NCI-H82 treated with DMSO at 0.1 percent for 48 hours (cell line): Measurements from ENCODE around the gene DOCK2.
A peak's percentile ranks its signal among the peaks of the same experiment; 100 is the strongest.

Experiments used
- DNase-seq: peaks from one replicate; lab custom pipeline; 2025; ENCODE audit not compliant: unreplicated experiment; lab: John Stamatoyannopoulos, UW

Gene DOCK2

GRCh38 chr5:169971780-169972179, 334.7 kb downstream of the DOCK2 start:
- DNase-seq: no peak

- no peak for DNase-seq
Observed at GRCh38 chr5:169973056-169973455, 336.0 kb downstream of the DOCK2 start.

- no peak for DNase-seq
Observed at GRCh38 chr5:169974121-169974770, 337.2 kb downstream of the DOCK2 start.

GRCh38 chr5:169978714-169979113, 341.6 kb downstream of the DOCK2 start:
- no peak for DNase-seq

- DNase-seq: no peak
Observed at GRCh38 chr5:169979871-169980270, 342.8 kb downstream of the DOCK2 start.

- peak; percentile 63 for DNase-seq
Observed at GRCh38 chr5:169980418-169981053, 343.5 kb downstream of the DOCK2 start, which contains the start of gene INSYN2B. Gene INSYN2B, minus strand, starts transcription at chr5:169980495. Its CDS starts 96,597 bp downstream, at chr5:169883898.

GRCh38 chr5:169988206-169988605, 351.1 kb downstream of the DOCK2 start:
- DNase-seq: no peak

GRCh38 chr5:169988947-169989346, 351.9 kb downstream of the DOCK2 start:
- DNase-seq: no peak

GRCh38 chr5:169989365-169989764, 352.3 kb downstream of the DOCK2 start:
- no peak for DNase-seq

GRCh38 chr5:169991115-169991869, 354.2 kb downstream of the DOCK2 start:
- no peak for DNase-seq

- no peak for DNase-seq
Observed at GRCh38 chr5:169992789-169993484, 355.9 kb downstream of the DOCK2 start.

GRCh38 chr5:169993485-169993790, 356.4 kb downstream of the DOCK2 start:
- no peak for DNase-seq

GRCh38 chr5:169997798-169998197, 360.7 kb downstream of the DOCK2 start:
- no peak for DNase-seq

- no peak for DNase-seq
Observed at GRCh38 chr5:169999621-170000020, 362.5 kb downstream of the DOCK2 start.

- DNase-seq: no peak
Observed at GRCh38 chr5:170000155-170000554, 363.1 kb downstream of the DOCK2 start.

- DNase-seq: no peak
Observed at GRCh38 chr5:170006021-170006420, 368.9 kb downstream of the DOCK2 start.

GRCh38 chr5:170008376-170008775, 371.3 kb downstream of the DOCK2 start:
- no peak for DNase-seq

GRCh38 chr5:170010595-170010994, 373.5 kb downstream of the DOCK2 start:
- DNase-seq: no peak

- no peak for DNase-seq
Observed at GRCh38 chr5:170011751-170012150, 374.7 kb downstream of the DOCK2 start.

GRCh38 chr5:170012622-170013021, 375.5 kb downstream of the DOCK2 start:
- DNase-seq: no peak

- no peak for DNase-seq
Observed at GRCh38 chr5:170020423-170020822, 383.3 kb downstream of the DOCK2 start.

- DNase-seq: no peak
Observed at GRCh38 chr5:170021506-170021905, 384.4 kb downstream of the DOCK2 start.
